Stimulated activated CD8-positive, alpha-beta memory T cell treated with anti-CD3 and anti-CD28 coated beads, Interleukin-12 subunit alpha, Interleukin-12 subunit beta, amount 100 ng/mL, for 1 hour (primary cell): ENCODE results near the gene SLC10A7.

ENCODE experiments used
- DNase-seq: peaks from one replicate; pipeline ENCODE4 v3.0.0-alpha.2; 2020; ENCODE audit warnings: low read depth

The SLC10A7 gene

DNA sequence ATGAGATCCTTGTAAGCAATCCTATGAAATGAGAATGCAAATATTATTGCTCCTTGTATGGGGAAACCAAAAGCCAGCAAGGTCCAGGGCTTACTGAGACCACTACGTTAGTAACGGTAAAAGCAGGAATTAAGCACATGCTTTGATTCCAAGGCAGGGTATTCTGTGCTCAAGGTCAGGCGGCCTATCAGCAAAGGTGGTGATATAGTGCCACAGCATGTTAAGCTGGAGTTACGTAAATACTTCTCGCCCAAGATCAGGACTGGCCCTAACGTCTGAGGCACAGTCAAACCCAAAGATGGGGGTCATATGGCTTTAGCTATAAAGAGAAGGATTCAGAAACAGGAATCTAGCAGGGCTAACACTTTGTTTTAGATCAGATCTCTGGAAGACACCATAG is 27.6 kb downstream of the SLC10A7 start:
- no peak for DNase-seq

DNA sequence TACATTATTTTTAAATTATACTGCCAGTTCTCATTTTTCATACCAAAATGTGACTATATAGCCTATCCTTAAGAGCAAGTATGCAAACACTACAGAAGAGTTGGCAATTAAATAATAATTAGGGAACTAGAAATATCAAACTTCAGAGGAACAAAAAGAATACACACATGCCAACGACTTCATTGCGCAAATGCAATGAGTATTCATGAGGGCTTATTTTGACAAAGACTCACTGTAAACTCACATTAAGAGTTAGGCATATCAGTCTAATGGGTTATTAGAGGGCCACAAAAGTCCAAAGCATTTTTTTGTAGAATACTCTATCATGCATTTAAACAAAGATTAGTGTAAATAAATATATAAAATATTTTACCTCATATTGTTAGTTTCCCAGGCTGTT is 31.6 kb downstream of the SLC10A7 start:
- DNase-seq: no peak

DNA sequence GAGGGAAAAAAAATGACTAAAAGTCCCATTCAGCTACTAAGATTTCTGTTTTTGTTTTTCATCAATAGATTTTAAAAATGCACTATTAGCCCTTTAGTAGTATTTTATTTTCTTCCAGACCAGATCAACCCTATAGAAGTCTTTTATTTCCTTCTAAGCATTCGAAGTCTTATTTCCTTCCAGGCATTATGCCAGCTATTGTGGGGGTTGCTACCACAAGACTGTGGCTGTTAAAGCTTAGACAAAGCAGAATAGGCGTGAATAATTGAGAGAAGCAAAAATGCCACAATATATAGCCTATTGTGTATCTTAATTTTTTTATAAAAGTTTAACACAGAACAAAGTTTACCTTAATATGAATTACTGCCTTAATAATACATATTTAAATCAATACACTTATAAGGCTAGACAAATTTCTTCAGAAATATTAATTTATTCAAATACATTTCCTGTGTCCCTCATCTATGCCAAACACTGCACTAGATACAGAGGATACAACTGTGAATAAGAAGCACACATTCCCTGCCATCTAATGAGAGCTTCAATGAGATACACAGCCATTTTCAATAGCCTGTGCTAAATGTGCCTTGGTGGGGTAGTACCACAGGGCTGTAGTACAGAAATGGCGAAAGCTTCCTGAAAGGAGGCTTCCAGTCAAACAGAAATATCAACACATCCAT is 33.1 kb downstream of the SLC10A7 start:
- no peak for DNase-seq

DNA sequence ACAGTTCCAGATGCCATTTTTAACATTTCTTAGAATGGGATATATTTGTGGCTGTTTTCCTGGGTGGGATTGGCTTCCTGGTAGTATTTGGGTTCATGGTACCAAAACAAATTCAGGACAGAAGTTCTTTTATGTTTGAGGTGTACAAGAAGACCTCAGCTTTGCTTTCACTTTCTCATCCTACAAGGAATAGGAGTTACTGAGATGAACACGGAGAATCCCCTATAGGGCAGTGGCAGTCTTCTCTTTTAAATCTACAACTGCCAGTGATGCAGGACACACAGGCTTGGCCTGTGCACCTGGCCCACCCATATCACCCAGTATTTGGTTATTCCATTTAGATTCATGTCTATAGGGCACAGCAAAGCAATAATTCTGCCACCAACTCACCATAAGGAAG is 35.2 kb downstream of the SLC10A7 start:
- no peak for DNase-seq

- DNase-seq: no peak
Measured at GRCh38 chr4:146485968-146486367, 35.8 kb downstream of the SLC10A7 start.

- DNase-seq: no peak
Measured at GRCh38 chr4:146482788-146483187, 39.0 kb downstream of the SLC10A7 start.

DNA sequence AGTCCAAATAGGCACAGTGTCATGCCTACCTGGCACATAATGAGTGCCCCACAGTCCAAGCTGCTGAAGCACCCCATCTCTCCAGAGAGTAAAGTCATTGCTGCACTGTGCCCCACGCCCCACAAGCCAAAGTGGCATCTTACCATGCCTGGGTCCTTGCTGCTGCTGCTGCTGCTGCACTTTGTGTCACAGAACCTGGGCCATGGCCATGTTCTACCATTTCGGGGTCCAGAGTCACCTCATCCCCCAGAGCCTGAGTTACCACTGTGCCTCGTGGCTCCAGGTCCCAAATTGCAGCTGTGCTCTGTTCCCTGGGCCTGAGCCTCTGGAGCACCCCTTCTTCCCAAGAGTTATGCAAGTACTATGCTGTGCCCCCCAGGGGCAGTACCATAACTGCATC is 40.5 kb downstream of the SLC10A7 start:
- no peak for DNase-seq

DNA sequence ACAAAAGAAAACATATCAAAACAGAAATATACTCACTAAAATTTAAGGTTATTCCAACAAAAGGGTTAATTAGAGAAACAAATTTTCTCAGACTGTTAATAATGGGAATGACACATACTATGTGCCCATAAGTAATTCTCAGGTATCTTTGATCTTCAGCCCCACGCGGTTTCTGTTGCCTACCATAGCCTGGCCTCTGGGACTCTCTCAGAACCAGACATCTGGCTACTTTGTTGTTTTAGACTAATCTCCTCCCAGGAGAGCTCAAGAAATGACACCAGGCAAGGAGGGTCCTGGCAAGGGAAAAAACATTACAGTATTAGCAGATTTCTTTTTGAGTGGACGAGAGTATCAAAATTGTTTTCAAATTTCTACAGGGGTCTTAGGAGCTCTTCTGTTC is 43.7 kb downstream of the SLC10A7 start:
- DNase-seq: no peak

DNA sequence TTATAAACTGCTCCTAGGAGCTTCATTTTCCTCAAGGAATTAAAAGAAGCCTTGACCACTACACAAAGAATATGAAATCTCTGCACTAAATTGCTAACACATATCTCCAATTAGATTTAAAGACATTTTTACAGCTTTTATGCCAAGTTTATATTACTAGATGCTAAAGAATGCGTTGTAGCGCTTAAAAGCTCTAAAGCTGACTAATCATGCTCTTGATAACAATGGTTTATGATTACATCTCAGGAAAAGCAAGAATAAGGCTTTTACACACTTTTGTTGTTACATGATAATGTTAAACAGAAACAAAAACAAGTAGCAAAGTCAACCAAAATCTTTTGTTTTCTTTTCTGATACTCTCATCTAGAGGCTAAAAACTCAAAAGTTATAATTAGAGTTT is 44.7 kb downstream of the SLC10A7 start:
- DNase-seq: no peak

- DNase-seq: no peak
Measured at GRCh38 chr4:146472404-146472803, 49.3 kb downstream of the SLC10A7 start.

- no peak for DNase-seq
Measured at GRCh38 chr4:146470604-146471003, 51.1 kb downstream of the SLC10A7 start.

- no peak for DNase-seq
Measured at GRCh38 chr4:146469022-146469421, 52.7 kb downstream of the SLC10A7 start.

GRCh38 chr4:146465628-146466027 is 56.1 kb downstream of the SLC10A7 start:
- no peak for DNase-seq

DNA sequence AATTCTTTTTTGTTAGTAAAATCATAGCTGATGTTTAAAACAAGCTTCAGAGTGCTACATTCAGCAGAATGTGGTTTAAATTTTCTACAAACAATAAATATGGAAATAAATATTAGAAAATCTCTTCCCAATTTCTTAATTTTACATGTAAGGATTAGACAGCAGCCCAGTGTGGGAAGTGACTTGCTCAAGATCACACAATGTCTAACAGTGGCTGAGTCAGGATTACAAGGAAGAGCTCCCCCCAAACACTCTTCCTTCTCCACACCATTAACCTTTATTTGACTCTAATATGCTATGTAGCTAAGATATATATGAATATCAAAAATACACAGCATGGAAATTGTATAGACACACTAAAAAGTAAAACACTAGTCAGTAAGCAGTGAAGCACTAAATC is 59.5 kb downstream of the SLC10A7 start:
- DNase-seq: no peak

DNA sequence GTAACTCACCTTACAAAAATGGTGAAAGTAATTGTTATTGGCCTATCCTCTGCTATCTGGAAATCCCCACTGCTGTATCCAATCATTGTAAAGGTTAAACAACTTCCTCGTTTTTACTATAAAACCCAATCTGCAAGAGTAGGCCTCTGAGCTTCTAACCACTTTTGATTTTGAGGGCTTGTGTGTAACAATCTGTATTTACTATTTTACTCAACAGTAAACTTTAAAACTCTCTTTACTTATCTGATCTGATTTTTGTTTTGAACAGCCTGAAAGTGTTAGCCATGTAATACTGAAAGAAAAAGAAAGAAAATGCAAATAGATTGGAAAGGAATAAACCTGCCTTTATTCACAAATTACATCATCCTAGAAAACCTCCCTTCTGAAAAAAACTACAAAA is 63.1 kb downstream of the SLC10A7 start:
- no peak for DNase-seq

DNA sequence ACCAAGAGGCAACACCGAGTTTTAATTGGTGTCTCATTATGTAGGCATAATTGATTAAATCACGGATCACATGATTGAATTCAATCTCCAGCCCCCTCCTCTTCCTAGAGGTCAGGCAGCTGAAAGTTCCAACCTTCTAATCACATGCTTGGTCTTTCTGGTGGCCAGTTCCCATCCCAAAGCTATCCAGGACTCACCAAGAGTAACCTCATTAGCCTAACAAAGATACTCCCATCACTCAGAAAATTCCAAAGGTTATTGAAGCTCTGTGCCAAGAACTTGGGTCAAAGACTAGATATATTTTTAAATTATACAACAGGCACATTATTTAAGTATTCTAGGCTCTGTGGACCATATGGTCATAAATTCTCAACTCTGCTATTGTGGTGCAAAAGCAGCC is 65.1 kb downstream of the SLC10A7 start:
- no peak for DNase-seq

DNA sequence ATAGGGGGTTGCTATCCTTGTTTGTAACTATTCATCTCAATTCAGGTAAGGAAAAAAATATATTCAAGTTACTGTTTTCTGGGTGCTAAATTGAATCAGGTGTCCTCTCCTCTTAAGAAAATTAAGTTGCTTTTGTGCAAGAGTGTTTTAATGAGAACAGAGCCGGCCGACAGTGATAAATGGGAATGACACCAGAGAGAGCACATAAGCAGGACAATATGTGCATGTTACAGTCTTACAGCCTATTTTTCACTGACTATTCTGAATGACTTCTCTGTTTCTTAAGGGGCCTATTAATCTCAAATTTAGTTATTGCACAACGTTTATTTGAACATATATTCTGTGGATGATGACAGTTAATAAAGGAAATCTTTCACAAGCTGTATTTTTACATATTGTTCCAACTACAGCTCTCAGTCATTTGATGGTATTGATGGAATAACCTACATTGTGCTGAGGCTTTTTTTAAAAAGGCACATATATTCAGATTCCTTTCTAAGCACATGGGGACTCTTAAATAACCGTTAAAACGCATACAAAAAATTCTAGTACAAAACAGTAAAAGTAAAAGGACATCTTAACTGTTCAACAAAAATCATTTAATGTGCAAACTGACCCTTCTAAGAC is 68.4 kb downstream of the SLC10A7 start:
- no peak for DNase-seq

GRCh38 chr4:146450524-146450923 is 71.2 kb downstream of the SLC10A7 start:
- DNase-seq: no peak

DNA sequence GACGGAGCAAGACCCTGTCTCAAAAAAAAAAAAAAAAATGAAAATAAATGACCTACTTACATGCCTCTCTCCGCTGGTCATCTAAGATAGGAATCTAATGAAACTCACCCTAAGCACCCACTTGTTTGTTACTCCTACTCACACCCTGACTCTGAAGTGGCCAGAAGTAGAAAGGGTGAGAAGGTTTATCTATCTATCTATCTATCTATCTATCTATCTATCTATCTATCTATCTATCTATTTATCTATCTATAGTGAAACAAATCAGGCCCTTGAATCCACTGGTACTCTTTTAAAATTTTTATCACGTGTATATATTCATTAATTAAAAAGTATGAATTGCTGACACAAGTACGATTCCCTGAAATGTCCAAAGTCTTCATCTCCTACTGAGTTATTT is 75.2 kb downstream of the SLC10A7 start:
- no peak for DNase-seq

- DNase-seq: no peak
Measured at GRCh38 chr4:146445198-146446150, 76.3 kb downstream of the SLC10A7 start.

- no peak for DNase-seq
Measured at GRCh38 chr4:146443525-146443924, 78.2 kb downstream of the SLC10A7 start.

DNA sequence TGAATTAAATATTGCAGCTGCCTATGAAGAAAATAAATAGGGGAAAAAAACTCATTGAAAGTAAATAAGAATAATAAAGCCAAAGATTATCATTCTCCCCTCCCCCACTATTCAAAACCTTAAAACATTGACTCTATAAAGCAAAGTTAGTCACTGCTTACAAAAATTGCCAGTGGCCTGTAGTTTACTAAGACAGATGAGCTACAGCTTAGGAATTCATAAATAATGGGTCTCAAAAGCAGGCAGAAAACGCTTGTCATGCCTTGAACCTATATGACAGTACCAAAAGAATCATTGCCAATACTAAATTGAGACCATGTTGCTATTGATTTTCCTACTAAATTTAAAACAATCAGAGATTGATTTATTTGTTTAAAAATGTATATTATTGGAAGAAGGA is 78.9 kb downstream of the SLC10A7 start:
- DNase-seq: no peak

GRCh38 chr4:146439999-146440398 is 81.7 kb downstream of the SLC10A7 start:
- DNase-seq: no peak
